HG02973 (cell line): ENCODE results near the gene KRT16.
"Not testable (repeated sequence)": the region's sequence is repeated elsewhere in the genome, so short reads cannot be mapped to it uniquely, and the experiment has no call there.

ENCODE experiments used
- ATAC-seq: cut with Tn5 transposase; IDR thresholded peaks from one replicate; pipeline ENCODE4 v1.9.1; 2021; ENCODE audit warnings: moderate library complexity; ENCODE audit not compliant: unreplicated experiment

The KRT16 gene

GRCh38 chr17:41585301-41586056, 27.1 kb downstream of the KRT16 start:
- ATAC-seq: no peak

- ATAC-seq: not testable (repeated sequence)
Observed at GRCh38 chr17:41584331-41584927, 28.1 kb downstream of the KRT16 start.

- ATAC-seq: no peak
Observed at GRCh38 chr17:41583137-41584127, 29.1 kb downstream of the KRT16 start.

GRCh38 chr17:41582061-41582968, 30.3 kb downstream of the KRT16 start:
- ATAC-seq: not testable (repeated sequence)

- ATAC-seq: no peak
Observed at GRCh38 chr17:41581366-41582060, 31.1 kb downstream of the KRT16 start.

- ATAC-seq: no peak
Observed at GRCh38 chr17:41580687-41581365, 31.7 kb downstream of the KRT16 start.

- no peak for ATAC-seq
Observed at GRCh38 chr17:41580244-41580575, 32.4 kb downstream of the KRT16 start.

- no peak for ATAC-seq
Observed at GRCh38 chr17:41579484-41580243, 32.9 kb downstream of the KRT16 start.

GRCh38 chr17:41578971-41579370, 33.6 kb downstream of the KRT16 start:
- no peak for ATAC-seq

GRCh38 chr17:41578538-41578937, 34.0 kb downstream of the KRT16 start:
- no peak for ATAC-seq

GRCh38 chr17:41576740-41577139, 35.8 kb downstream of the KRT16 start:
- not testable (repeated sequence) for ATAC-seq

GRCh38 chr17:41575336-41575735, 37.2 kb downstream of the KRT16 start:
- no peak for ATAC-seq

GRCh38 chr17:41571561-41572434, 40.8 kb downstream of the KRT16 start, which contains the start of gene KRT9:
KRT9 (minus strand) TSS chr17:41572059; CDS start chr17:41571992, 67 bp downstream.
- no peak for ATAC-seq

GRCh38 chr17:41567317-41567716, 45.2 kb downstream of the KRT16 start:
- no peak for ATAC-seq

- no peak for ATAC-seq
Observed at GRCh38 chr17:41565338-41565737, 47.2 kb downstream of the KRT16 start.

GRCh38 chr17:41563607-41564170, 48.9 kb downstream of the KRT16 start:
- no peak for ATAC-seq

- ATAC-seq: no peak
Observed at GRCh38 chr17:41561554-41561953, 51.0 kb downstream of the KRT16 start.
